Loucy (cell line): ENCODE results near the gene STX8.

Experiments used
- H2AFZ ChIP-seq: fragments of 200-600 bp; sonication (generic); 2 replicates; pipeline ENCODE4 v1.6.0; 2016; ENCODE audit warnings: antibody characterized with exemption, mild to moderate bottlenecking, low read length, moderate library complexity
- H3F3A ChIP-seq: fragments of 200-600 bp; 2 replicates; pipeline ENCODE4 v1.6.0; 2016; ENCODE audit warnings: antibody characterized with exemption, low read depth, mild to moderate bottlenecking
- H3K27me3 ChIP-seq: fragments of 200-600 bp; sonication (generic); 2 replicates; pipeline ENCODE4 v1.6.1; 2014; ENCODE audit warnings: low read length, mild to moderate bottlenecking; ENCODE audit not compliant: insufficient read depth, poor library complexity, severe bottlenecking
- H3K36me3 ChIP-seq: fragments of 200-600 bp; sonication (generic); 2 replicates; pipeline ENCODE4 v1.6.1; 2016; ENCODE audit warnings: low read length; ENCODE audit not compliant: insufficient read depth
- H3K4me1 ChIP-seq: fragments of 200-600 bp; sonication (generic); 2 replicates; pipeline ENCODE4 v1.5.1; 2014; ENCODE audit warnings: low read length, mild to moderate bottlenecking; ENCODE audit not compliant: insufficient read depth, poor library complexity, severe bottlenecking
- H3K4me2 ChIP-seq: fragments of 200-600 bp; sonication (generic); 2 replicates; pipeline ENCODE4 v1.6.0; 2014; ENCODE audit warnings: antibody characterized with exemption, low read length, low read depth, mild to moderate bottlenecking; ENCODE audit not compliant: poor library complexity, severe bottlenecking
- H3K4me3 ChIP-seq: fragments of 200-600 bp; sonication (generic); 2 replicates; pipeline ENCODE4 v1.5.1; 2014; ENCODE audit warnings: low read length, mild to moderate bottlenecking, mixed read lengths; ENCODE audit not compliant: poor library complexity, severe bottlenecking
- H3K79me2 ChIP-seq: fragments of 200-600 bp; sonication (generic); 2 replicates; pipeline ENCODE4 v1.6.1; 2014; ENCODE audit warnings: low read length; ENCODE audit not compliant: insufficient read depth
- H3K9ac ChIP-seq: fragments of 200-600 bp; sonication (generic); 2 replicates; pipeline ENCODE4 v1.6.0; 2014; ENCODE audit warnings: mild to moderate bottlenecking, low read depth, low read length, moderate library complexity; ENCODE audit not compliant: poor library complexity, severe bottlenecking
- H3K9me2 ChIP-seq: fragments of 200-600 bp; sonication (generic); replicated peaks from 2 replicates; pipeline ENCODE4 v1.6.1; 2016; ENCODE audit warnings: low read depth, low read length, mixed read lengths
- H3K9me3 ChIP-seq: fragments of 200-600 bp; sonication (generic); 2 replicates; pipeline ENCODE4 v1.6.1; 2014; ENCODE audit warnings: mild to moderate bottlenecking, antibody characterized with exemption, low read length, low read depth; ENCODE audit not compliant: insufficient read depth
- H4K20me1 ChIP-seq: fragments of 200-600 bp; sonication (generic); 2 replicates; pipeline ENCODE4 v1.6.0; 2014; ENCODE audit warnings: antibody characterized with exemption, low read length, mild to moderate bottlenecking; ENCODE audit not compliant: insufficient read depth, poor library complexity, severe bottlenecking
- CTCF ChIP-seq: fragments of 200-600 bp; sonication (generic); conservative IDR thresholded peaks from 2 replicates; pipeline ENCODE4 v1.5.1; 2014; ENCODE audit warnings: mild to moderate bottlenecking, antibody characterized with exemption, low read length
- EZH2phosphoT487 ChIP-seq: fragments of 200-600 bp; IDR thresholded peaks from 2 replicates; pipeline ENCODE4 v1.6.1; 2018; ENCODE audit warnings: antibody characterized with exemption, mild to moderate bottlenecking, moderate library complexity, borderline replicate concordance

STX8 gene

GRCh38 chr17:9439851-9440250 lies 135.8 kb downstream of the STX8 start:
- Histone ChIP-seq H3K9ac (no peak overlapping the region), H4K20me1 (no peaks in the 10 kb centered on the region), H3K36me3 (no peaks in the 10 kb centered on the region), H3K4me3 (no peak overlapping the region), H3K9me2 (no peaks in the 10 kb centered on the region), H3K4me2 (no peak overlapping the region), H3K9me3 (no peaks in the 10 kb centered on the region), H3K4me1 (no peaks in the 10 kb centered on the region), H3K79me2 (no peaks in the 10 kb centered on the region), H2AFZ (no peak overlapping the region), H3F3A (no peaks in the 10 kb centered on the region), H3K27me3 (no peaks in the 10 kb centered on the region)
- TF ChIP-seq EZH2phosphoT487, result no peak
- TF ChIP-seq CTCF, result no peak

- no peak overlapping the region for H2AFZ ChIP-seq
- TF ChIP-seq CTCF (no peak), EZH2phosphoT487 (no peak)
- H3K9me2 ChIP-seq, result no peaks in the 10 kb centered on the region
- H3K9ac ChIP-seq, result no peak overlapping the region
- no peaks in the 10 kb centered on the region for H4K20me1 ChIP-seq
- H3K4me1 ChIP-seq, result peaks cover 8% of the 10 kb centered on the region
- no peak overlapping the region for H3K4me2 ChIP-seq
- H3K36me3 ChIP-seq, result no peaks in the 10 kb centered on the region
- H3K9me3 ChIP-seq, result no peaks in the 10 kb centered on the region
- no peak overlapping the region for H3K4me3 ChIP-seq
- H3K79me2 ChIP-seq, result no peaks in the 10 kb centered on the region
- H3F3A ChIP-seq, result no peaks in the 10 kb centered on the region
- H3K27me3 ChIP-seq, result no peaks in the 10 kb centered on the region
These were observed 139.0 kb downstream of the STX8 start for GRCh38 chr17:9436630-9437029.

GRCh38 chr17:9435165-9435564 lies 140.5 kb downstream of the STX8 start:
- H3K27me3 ChIP-seq, result no peaks in the 10 kb centered on the region
- no peaks in the 10 kb centered on the region for H3K79me2 ChIP-seq
- no peaks in the 10 kb centered on the region for H3F3A ChIP-seq
- no peaks in the 10 kb centered on the region for H3K9me2 ChIP-seq
- no peak overlapping the region for H3K4me3 ChIP-seq
- no peaks in the 10 kb centered on the region for H3K9me3 ChIP-seq
- peaks cover 8% of the 10 kb centered on the region for H3K4me1 ChIP-seq
- no peak for TF ChIP-seq EZH2phosphoT487
- no peak for TF ChIP-seq CTCF
- no peaks in the 10 kb centered on the region for H3K36me3 ChIP-seq
- H3K9ac ChIP-seq, result no peak overlapping the region
- H3K4me2 ChIP-seq, result no peak overlapping the region
- no peak overlapping the region for H2AFZ ChIP-seq
- no peaks in the 10 kb centered on the region for H4K20me1 ChIP-seq
